Measurements from ENCODE around the gene MPDU1.
A peak's percentile ranks its signal among the peaks of the same experiment; 100 is the strongest.

The MPDU1 gene

GRCh38 chr17:7587420-7588151 is 3.9 kb downstream of the MPDU1 start:
- Histone ChIP-seq H3K79me1 (ENCODE audit: low read depth, low read length) (peaks cover 7% of the 10 kb centered on the region), H3K36me3 (replicated peaks in 1 of 2; ENCODE audit: control insufficient read depth in 2 of 2, insufficient read depth in 2 of 2, low read length in 2 of 2) (peaks cover 33 to 73% of the 10 kb centered on the region in 2 donors), H3K27me3 (ENCODE audit: control insufficient read depth in 3 of 3, insufficient read depth in 3 of 3, low read depth in 1 of 3, low read length in 3 of 3) (no peaks in the 10 kb centered on the region), H4K91ac (ENCODE audit: low read depth, low read length, poor library complexity) (no peak overlapping the region), H3K9me3 (replicated peaks in 1 of 2; ENCODE audit: control insufficient read depth in 2 of 2, insufficient read depth in 1 of 2, low read depth in 1 of 2, low read length in 2 of 2) (no peaks in the 10 kb centered on the region), H2BK5ac (ENCODE audit: low read length) (no peak overlapping the region), H3K9ac (ENCODE audit: low read depth, low read length, poor library complexity) (peak overlapping the region; percentile 45), H3K4me1 (ENCODE audit: control insufficient read depth in 2 of 2, insufficient read depth in 1 of 2, low read depth in 1 of 2, low read length in 2 of 2) (peaks cover 22 to 43% of the 10 kb centered on the region in 2 donors), H3K4me2 (ENCODE audit: insufficient read depth, low read length, poor library complexity, severe bottlenecking) (no peak overlapping the region), H2BK12ac (ENCODE audit: low read length) (no peak overlapping the region), H2AK5ac (ENCODE audit: low read depth, low read length) (no peak overlapping the region), H2AFZ (ENCODE audit: low read length) (no peak overlapping the region), H3K4ac (ENCODE audit: low read length) (no peak overlapping the region), H3K23ac (ENCODE audit: low read depth, low read length, poor library complexity) (no peak overlapping the region), H3K4me3 (ENCODE audit: low read length in 2 of 2) (no peak overlapping the region), H2BK120ac (ENCODE audit: low read depth, low read length) (no peak overlapping the region), H3K18ac (ENCODE audit: low read length) (no peak overlapping the region), H3K14ac (ENCODE audit: low read length) (no peak overlapping the region), H4K8ac (ENCODE audit: low read depth, low read length) (no peak overlapping the region), H3K27ac (replicated peaks; ENCODE audit: low read length) (no peak overlapping the region), H2BK15ac (ENCODE audit: low read length) (no peak overlapping the region)
- WGBS, 2 donors (ENCODE audit: extremely low coverage in 2 of 2, insufficient read length in 2 of 2, insufficient replicate concordance in 1 of 2), result no CpG with 5 or more reads among the region's 12 CpGs
- DNase-seq (ENCODE audit: low spot score), result no peak

GRCh38 chr17:7588553-7589203 is 5.0 kb downstream of the MPDU1 start:
- H2AFZ ChIP-seq (ENCODE audit: low read length), result no peak overlapping the region
- H3K36me3 ChIP-seq (replicated peaks in 1 of 2; ENCODE audit: control insufficient read depth in 2 of 2, insufficient read depth in 2 of 2, low read length in 2 of 2), result peaks cover 44 to 80% of the 10 kb centered on the region in 2 donors
- no peak for DNase-seq (ENCODE audit: low spot score)
- peak overlapping the region; percentile 63 for H2BK120ac ChIP-seq (ENCODE audit: low read depth, low read length)
- H3K4ac ChIP-seq (ENCODE audit: low read length), result peak overlapping the region; percentile 30
- peak overlapping the region; percentile 47 for H3K4me2 ChIP-seq (ENCODE audit: insufficient read depth, low read length, poor library complexity, severe bottlenecking)
- H2BK15ac ChIP-seq (ENCODE audit: low read length), result peak overlapping the region; percentile 81
- no peaks in the 10 kb centered on the region for H3K27me3 ChIP-seq (ENCODE audit: control insufficient read depth in 3 of 3, insufficient read depth in 3 of 3, low read depth in 1 of 3, low read length in 3 of 3)
- peak overlapping the region; percentile 75 for H3K23ac ChIP-seq (ENCODE audit: low read depth, low read length, poor library complexity)
- peak overlapping the region; percentile 30 for H4K91ac ChIP-seq (ENCODE audit: low read depth, low read length, poor library complexity)
- WGBS, 2 donors (ENCODE audit: extremely low coverage in 2 of 2, insufficient read length in 2 of 2, insufficient replicate concordance in 1 of 2), result no CpG with 5 or more reads among the region's 30 CpGs
- peak overlapping the region; percentile 94 for H3K18ac ChIP-seq (ENCODE audit: low read length)
- peak overlapping the region; percentile 86 for H3K9ac ChIP-seq (ENCODE audit: low read depth, low read length, poor library complexity)
- no peak overlapping the region for H2BK12ac ChIP-seq (ENCODE audit: low read length)
- peak overlapping the region in 1 of 2 donors; percentile 39 for H3K4me3 ChIP-seq (ENCODE audit: low read length in 2 of 2)
- H3K9me3 ChIP-seq (replicated peaks in 1 of 2; ENCODE audit: control insufficient read depth in 2 of 2, insufficient read depth in 1 of 2, low read depth in 1 of 2, low read length in 2 of 2), result no peaks in the 10 kb centered on the region
- H3K14ac ChIP-seq (ENCODE audit: low read length), result no peak overlapping the region
- peak overlapping the region; percentile 34 for H3K27ac ChIP-seq (replicated peaks; ENCODE audit: low read length)
- peaks cover 3% of the 10 kb centered on the region for H3K79me1 ChIP-seq (ENCODE audit: low read depth, low read length)
- peak overlapping the region; percentile 50 for H2BK5ac ChIP-seq (ENCODE audit: low read length)
- no peak overlapping the region for H4K8ac ChIP-seq (ENCODE audit: low read depth, low read length)
- H3K4me1 ChIP-seq (ENCODE audit: control insufficient read depth in 2 of 2, insufficient read depth in 1 of 2, low read depth in 1 of 2, low read length in 2 of 2), result peaks cover 14 to 39% of the 10 kb centered on the region in 2 donors
- peak overlapping the region; percentile 79 for H2AK5ac ChIP-seq (ENCODE audit: low read depth, low read length)

- Histone ChIP-seq H3K36me3 (replicated peaks in 1 of 2; ENCODE audit: control insufficient read depth in 2 of 2, insufficient read depth in 2 of 2, low read length in 2 of 2) (peaks cover 49 to 87% of the 10 kb centered on the region in 2 donors), H3K4me1 (ENCODE audit: control insufficient read depth in 2 of 2, insufficient read depth in 1 of 2, low read depth in 1 of 2, low read length in 2 of 2) (peaks cover 13 to 37% of the 10 kb centered on the region in 2 donors), H4K8ac (ENCODE audit: low read depth, low read length) (no peak overlapping the region), H3K4me2 (ENCODE audit: insufficient read depth, low read length, poor library complexity, severe bottlenecking) (peak overlapping the region; percentile 59), H2BK15ac (ENCODE audit: low read length) (peak overlapping the region; percentile 90), H3K9ac (ENCODE audit: low read depth, low read length, poor library complexity) (peak overlapping the region; percentile 86), H3K27ac (replicated peaks; ENCODE audit: low read length) (peak overlapping the region; percentile 95), H3K27me3 (ENCODE audit: control insufficient read depth in 3 of 3, insufficient read depth in 3 of 3, low read depth in 1 of 3, low read length in 3 of 3) (no peaks in the 10 kb centered on the region), H4K91ac (ENCODE audit: low read depth, low read length, poor library complexity) (peak overlapping the region; percentile 73), H2AFZ (ENCODE audit: low read length) (no peak overlapping the region), H3K18ac (ENCODE audit: low read length) (peak overlapping the region; percentile 94), H3K23ac (ENCODE audit: low read depth, low read length, poor library complexity) (peak overlapping the region; percentile 75), H3K4me3 (ENCODE audit: low read length in 2 of 2) (peak overlapping the region in 1 of 2 donors; percentile 37), H2BK12ac (ENCODE audit: low read length) (peak overlapping the region; percentile 24), H3K79me1 (ENCODE audit: low read depth, low read length) (peaks cover 3% of the 10 kb centered on the region), H2BK120ac (ENCODE audit: low read depth, low read length) (peak overlapping the region; percentile 63), H2AK5ac (ENCODE audit: low read depth, low read length) (peak overlapping the region; percentile 99), H3K4ac (ENCODE audit: low read length) (peak overlapping the region; percentile 30), H3K9me3 (replicated peaks in 1 of 2; ENCODE audit: control insufficient read depth in 2 of 2, insufficient read depth in 1 of 2, low read depth in 1 of 2, low read length in 2 of 2) (no peaks in the 10 kb centered on the region), H2BK5ac (ENCODE audit: low read length) (peak overlapping the region; percentile 50), H3K14ac (ENCODE audit: low read length) (no peak overlapping the region)
- no CpG with 5 or more reads among the region's 56 CpGs for WGBS, 2 donors (ENCODE audit: extremely low coverage in 2 of 2, insufficient read length in 2 of 2, insufficient replicate concordance in 1 of 2)
- DNase-seq (ENCODE audit: low spot score), result peak; percentile 87
Observed at GRCh38 chr17:7589204-7589868, 5.7 kb downstream of the MPDU1 start.

All from neuronal stem cell (in vitro differentiated cells).